SU-DHL-6 (cell line): Measurements from ENCODE around the gene POFUT1.

ENCODE experiments used
- EZH2phosphoT487 ChIP-seq: fragments of 200-600 bp; sonication (generic), shearing (Covaris generic); conservative IDR thresholded peaks from 2 replicates; pipeline ENCODE4 v1.6.1; 2018; ENCODE audit warnings: mild to moderate bottlenecking, antibody characterized with exemption, low read length, moderate library complexity, mixed read lengths
- TF ChIP-seq, protein P1 (sequence below): fragments of 200-600 bp; sonication (generic); IDR thresholded peaks from one replicate; pipeline ENCODE4 v1.5.1; 2017; ENCODE audit warnings: antibody characterized with exemption, mild to moderate bottlenecking, low read length, moderate library complexity; ENCODE audit not compliant: insufficient read depth, poor library complexity, severe bottlenecking

DNA sequence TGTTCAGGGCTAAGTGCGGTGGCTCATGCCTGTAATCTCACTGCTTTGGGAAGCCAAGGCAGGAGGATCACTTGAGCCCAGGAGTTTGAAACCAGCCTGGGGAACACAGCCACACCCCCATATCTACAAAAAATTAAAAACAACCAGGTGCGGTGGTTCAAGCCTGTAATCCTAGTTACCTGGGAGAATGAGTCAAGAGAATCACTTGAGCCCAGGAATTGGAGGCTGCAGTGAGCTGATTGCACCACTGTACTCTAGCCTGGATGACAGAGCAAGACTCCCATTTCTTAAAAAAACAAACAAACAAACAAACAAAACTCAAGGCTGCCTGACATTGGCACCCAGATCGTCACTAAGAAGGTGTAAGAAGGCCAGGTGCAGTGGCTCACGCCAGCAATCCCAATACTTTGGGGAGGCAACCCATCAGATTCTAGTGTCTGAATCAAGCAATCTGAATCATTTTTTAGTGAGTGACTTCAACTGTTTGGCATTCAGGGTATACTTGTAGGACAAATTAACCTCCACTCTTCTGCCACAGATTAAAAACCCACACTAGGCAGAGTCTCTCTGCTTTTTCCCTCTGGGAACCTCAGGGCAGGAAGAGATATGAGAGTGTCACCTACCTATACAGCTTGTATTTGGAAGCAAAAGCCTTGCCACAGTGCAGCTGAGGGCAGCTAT lies 6.2 kb upstream of the POFUT1 start:
- TF ChIP-seq, protein P1, sequence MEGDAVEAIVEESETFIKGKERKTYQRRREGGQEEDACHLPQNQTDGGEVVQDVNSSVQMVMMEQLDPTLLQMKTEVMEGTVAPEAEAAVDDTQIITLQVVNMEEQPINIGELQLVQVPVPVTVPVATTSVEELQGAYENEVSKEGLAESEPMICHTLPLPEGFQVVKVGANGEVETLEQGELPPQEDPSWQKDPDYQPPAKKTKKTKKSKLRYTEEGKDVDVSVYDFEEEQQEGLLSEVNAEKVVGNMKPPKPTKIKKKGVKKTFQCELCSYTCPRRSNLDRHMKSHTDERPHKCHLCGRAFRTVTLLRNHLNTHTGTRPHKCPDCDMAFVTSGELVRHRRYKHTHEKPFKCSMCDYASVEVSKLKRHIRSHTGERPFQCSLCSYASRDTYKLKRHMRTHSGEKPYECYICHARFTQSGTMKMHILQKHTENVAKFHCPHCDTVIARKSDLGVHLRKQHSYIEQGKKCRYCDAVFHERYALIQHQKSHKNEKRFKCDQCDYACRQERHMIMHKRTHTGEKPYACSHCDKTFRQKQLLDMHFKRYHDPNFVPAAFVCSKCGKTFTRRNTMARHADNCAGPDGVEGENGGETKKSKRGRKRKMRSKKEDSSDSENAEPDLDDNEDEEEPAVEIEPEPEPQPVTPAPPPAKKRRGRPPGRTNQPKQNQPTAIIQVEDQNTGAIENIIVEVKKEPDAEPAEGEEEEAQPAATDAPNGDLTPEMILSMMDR, result no peak
- TF ChIP-seq EZH2phosphoT487, result no peak
